MM.1S (cell line): Measurements from ENCODE around the gene HOXD9.

Experiments used
- DNase-seq: peaks from one replicate; pipeline ENCODE4 v3.0.0-alpha.2; 2015
- H2AFZ ChIP-seq: fragments of 300-600 bp; sonication (generic); 2 replicates; pipeline ENCODE4 v1.6.0; 2016; ENCODE audit warnings: antibody characterized with exemption, low read length
- H3F3A ChIP-seq: fragments of 300-600 bp; sonication (generic); 2 replicates; pipeline ENCODE4 v1.6.1; 2016; ENCODE audit warnings: mild to moderate bottlenecking, antibody characterized with exemption, low read length, moderate library complexity, mixed read lengths; ENCODE audit not compliant: insufficient read depth
- H3K27ac ChIP-seq: fragments of 300-600 bp; sonication (generic); 2 replicates; pipeline ENCODE4 v1.5.1; 2016; ENCODE audit warnings: mild to moderate bottlenecking, low read length
- H3K27me3 ChIP-seq: fragments of 300-600 bp; sonication (generic); replicated peaks from 2 replicates; pipeline ENCODE4 v1.6.0; 2016; ENCODE audit warnings: low read length; ENCODE audit not compliant: insufficient read depth
- H3K36me3 ChIP-seq: fragments of 300-600 bp; sonication (generic); replicated peaks from 2 replicates; pipeline ENCODE4 v1.6.1; 2016; ENCODE audit warnings: mild to moderate bottlenecking, low read length, mixed read lengths; ENCODE audit not compliant: insufficient read depth
- H3K4me1 ChIP-seq: fragments of 300-600 bp; sonication (generic); 2 replicates; pipeline ENCODE4 v1.6.1; 2016; ENCODE audit warnings: low read length, mixed read lengths
- H3K4me2 ChIP-seq: fragments of 300-600 bp; sonication (generic); 2 replicates; pipeline ENCODE4 v1.6.0; 2016; ENCODE audit warnings: low read depth, low read length
- H3K4me3 ChIP-seq: fragments of 300-600 bp; sonication (generic); 2 replicates; pipeline ENCODE4 v1.5.1; 2016; ENCODE audit warnings: low read length, mixed read lengths
- H3K79me2 ChIP-seq: fragments of 300-600 bp; sonication (generic); 2 replicates; pipeline ENCODE4 v1.6.1; 2016; ENCODE audit warnings: mixed run types, low read length, mixed read lengths
- H3K9ac ChIP-seq: fragments of 300-600 bp; sonication (generic); 2 replicates; pipeline ENCODE4 v1.6.1; 2016; ENCODE audit warnings: low read length, mixed read lengths
- H3K9me2 ChIP-seq: fragments of 300-600 bp; sonication (generic); replicated peaks from 2 replicates; pipeline ENCODE4 v1.6.1; 2016; ENCODE audit warnings: mild to moderate bottlenecking, low read length, mixed read lengths; ENCODE audit not compliant: insufficient read depth
- H3K9me3 ChIP-seq: fragments of 300-600 bp; sonication (generic); replicated peaks from 2 replicates; pipeline ENCODE4 v1.6.1; 2016; ENCODE audit warnings: mild to moderate bottlenecking, low read length, mixed read lengths; ENCODE audit not compliant: insufficient read depth
- H4K20me1 ChIP-seq: fragments of 300-600 bp; sonication (generic); 2 replicates; pipeline ENCODE4 v1.6.1; 2016; ENCODE audit warnings: mild to moderate bottlenecking, low read length, moderate library complexity, mixed read lengths; ENCODE audit not compliant: insufficient read depth
- CTCF ChIP-seq: fragments of 300-600 bp; sonication (generic); IDR thresholded peaks from 2 replicates; pipeline ENCODE4 v1.5.1; 2016; ENCODE audit warnings: antibody characterized with exemption, low read length, mixed read lengths
- EZH2 ChIP-seq: fragments of 300-600 bp; sonication (generic); optimal IDR thresholded peaks from 2 replicates; pipeline ENCODE3; 2017; ENCODE audit warnings: low read depth, mild to moderate bottlenecking, antibody characterized with exemption, low read length, mixed read lengths
- EZH2phosphoT487 ChIP-seq: fragments of 300-600 bp; sonication (generic); IDR thresholded peaks from 2 replicates; pipeline ENCODE4 v1.6.1; 2018; ENCODE audit warnings: antibody characterized with exemption, low read length

The HOXD9 gene

DNA sequence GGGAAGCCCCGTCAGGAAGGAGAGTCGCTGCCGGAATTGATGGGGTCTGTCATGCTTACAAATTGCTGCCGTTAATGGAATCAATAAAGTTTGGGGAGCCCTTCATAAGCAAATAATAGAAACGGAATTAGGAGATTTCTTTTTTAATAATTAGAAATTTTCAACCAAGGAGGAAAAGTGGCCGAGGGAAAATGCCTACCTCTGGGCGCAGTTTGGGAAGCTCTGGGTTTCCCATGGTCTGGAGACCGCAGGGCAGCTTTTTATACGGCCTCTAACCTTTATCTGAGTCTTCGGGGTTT, 40.0 kb upstream of the HOXD9 start:
- Histone ChIP-seq H3K36me3 (no peaks in the 10 kb centered on the region), H2AFZ (no peak overlapping the region), H3K9me3 (no peaks in the 10 kb centered on the region), H4K20me1 (no peaks in the 10 kb centered on the region), H3K27me3 (no peaks in the 10 kb centered on the region), H3K27ac (no peak overlapping the region), H3K4me2 (no peak overlapping the region), H3K4me3 (no peak overlapping the region), H3F3A (no peaks in the 10 kb centered on the region), H3K9ac (no peak overlapping the region), H3K9me2 (no peaks in the 10 kb centered on the region), H3K79me2 (no peaks in the 10 kb centered on the region), H3K4me1 (no peaks in the 10 kb centered on the region)
- DNase-seq: no peak
- no peak for TF ChIP-seq CTCF
- TF ChIP-seq EZH2: no peak
- TF ChIP-seq EZH2phosphoT487: no peak

- TF ChIP-seq CTCF: no peak
- no peak for TF ChIP-seq EZH2phosphoT487
- TF ChIP-seq EZH2: no peak
- H3K27ac ChIP-seq: no peak overlapping the region
- no peak for DNase-seq
- H2AFZ ChIP-seq: no peak overlapping the region
- H3F3A ChIP-seq: no peaks in the 10 kb centered on the region
- H3K79me2 ChIP-seq: no peaks in the 10 kb centered on the region
- no peaks in the 10 kb centered on the region for H3K9me2 ChIP-seq
- H3K4me2 ChIP-seq: no peak overlapping the region
- H3K9me3 ChIP-seq: no peaks in the 10 kb centered on the region
- H3K36me3 ChIP-seq: no peaks in the 10 kb centered on the region
- H3K9ac ChIP-seq: no peak overlapping the region
- H3K4me3 ChIP-seq: no peak overlapping the region
- H4K20me1 ChIP-seq: no peaks in the 10 kb centered on the region
- H3K27me3 ChIP-seq: no peaks in the 10 kb centered on the region
- H3K4me1 ChIP-seq: no peaks in the 10 kb centered on the region
Observed at GRCh38 chr2:176082824-176083751, 39.4 kb upstream of the HOXD9 start.

GRCh38 chr2:176083796-176084261, 38.7 kb upstream of the HOXD9 start, which contains the start of gene EVX2:
Gene EVX2, minus strand, starts transcription at chr2:176083962. Its CDS starts 186 bp downstream, at chr2:176083776.
- Histone ChIP-seq H3K27ac (no peak within 1 kb of the TSS), H3K36me3 (no peaks in the 10 kb centered on the region), H3F3A (no peaks in the 10 kb centered on the region), H3K9ac (no peak within 1 kb of the TSS), H3K79me2 (no peaks in the 10 kb centered on the region), H2AFZ (no peak within 1 kb of the TSS), H3K4me1 (no peaks in the 10 kb centered on the region), H3K27me3 (0 out of 2 replicates have a peak, but pooled peaks cover 4% of the 10 kb centered on the region), H3K9me3 (no peaks in the 10 kb centered on the region), H4K20me1 (no peaks in the 10 kb centered on the region), H3K9me2 (no peaks in the 10 kb centered on the region), H3K4me3 (no peak within 1 kb of the TSS), H3K4me2 (no peak within 1 kb of the TSS)
- no peak for DNase-seq
- TF ChIP-seq CTCF (no peak), EZH2 (no peak), EZH2phosphoT487 (no peak)
